Esophagus squamous epithelium (tissue), 4 donors: ENCODE data around the gene OVCA2.

Experiments
- CTCF ChIP-seq, 6 experiments: fragments of 450-650 bp in 4 of 6; fragments of 200-600 bp in 2 of 6; sonication (generic) in 2 of 6; IDR thresholded peaks; one replicate each; pipeline ENCODE4 v1.5.1; 2016 to 2019; ENCODE audit warnings: antibody characterized with exemption in 6 of 6, mild to moderate bottlenecking in 4 of 6, moderate library complexity in 4 of 6
- POLR2A ChIP-seq, 4 donors: fragments of 450-650 bp; IDR thresholded peaks; one replicate each; pipeline ENCODE4 v1.6.1; 2017; ENCODE audit warnings: antibody characterized with exemption in 4 of 4, mild to moderate bottlenecking in 4 of 4, moderate library complexity in 3 of 4

DNA sequence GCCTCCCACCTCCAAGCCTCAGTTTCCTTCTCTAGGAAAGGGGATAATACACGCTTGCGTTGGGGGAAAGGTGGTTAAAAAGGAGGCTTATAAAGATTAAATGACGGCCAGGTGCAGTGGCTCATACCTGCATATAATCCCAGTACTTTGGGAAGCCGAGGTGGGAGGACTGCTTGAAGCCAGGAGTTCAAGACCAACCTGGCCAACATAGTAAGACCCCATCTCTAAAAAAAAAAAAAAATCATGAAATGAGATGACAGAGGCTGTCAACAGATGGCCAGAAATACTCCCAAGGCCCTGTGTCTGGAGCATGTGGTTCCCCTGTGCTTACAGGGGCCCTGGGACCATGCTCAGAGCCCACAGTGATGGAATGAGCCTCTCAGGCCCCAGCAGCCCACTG lies 47.1 kb upstream of the OVCA2 start:
- TF ChIP-seq POLR2A (IDR thresholded peaks at IDR 0.05) (no peak), CTCF (IDR thresholded peaks at IDR 0.05) (no peak)
